HG03139 (cell line): ENCODE results near the gene TBC1D5.

ENCODE experiments used
- ATAC-seq: cut with Tn5 transposase; IDR thresholded peaks from one replicate; pipeline ENCODE4 v1.9.1; 2021; ENCODE audit not compliant: unreplicated experiment

The TBC1D5 gene

GRCh38 chr3:17314171-17314570 lies 428.3 kb downstream of the TBC1D5 start:
- ATAC-seq: no peak

- no peak for ATAC-seq
Observed at GRCh38 chr3:17313746-17314145, 428.7 kb downstream of the TBC1D5 start.

DNA sequence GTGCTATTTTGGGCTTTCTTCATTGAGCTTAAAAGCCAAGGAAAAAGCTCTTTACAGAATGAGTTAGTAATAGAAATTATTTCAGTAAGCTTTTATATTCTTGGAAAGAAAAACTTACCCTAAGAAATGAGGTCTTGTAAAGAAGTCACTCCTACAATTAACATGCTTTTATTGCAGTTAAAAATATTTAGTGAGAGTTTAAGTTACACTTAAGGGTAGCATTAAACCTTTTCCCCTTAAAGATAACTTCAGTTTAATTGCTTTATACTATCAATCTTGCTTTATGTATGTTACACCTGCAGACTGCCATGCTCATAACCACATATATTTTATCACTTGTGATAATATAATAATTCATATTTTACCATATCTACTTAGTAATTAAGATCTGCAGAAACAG lies 431.4 kb downstream of the TBC1D5 start:
- no peak for ATAC-seq

DNA sequence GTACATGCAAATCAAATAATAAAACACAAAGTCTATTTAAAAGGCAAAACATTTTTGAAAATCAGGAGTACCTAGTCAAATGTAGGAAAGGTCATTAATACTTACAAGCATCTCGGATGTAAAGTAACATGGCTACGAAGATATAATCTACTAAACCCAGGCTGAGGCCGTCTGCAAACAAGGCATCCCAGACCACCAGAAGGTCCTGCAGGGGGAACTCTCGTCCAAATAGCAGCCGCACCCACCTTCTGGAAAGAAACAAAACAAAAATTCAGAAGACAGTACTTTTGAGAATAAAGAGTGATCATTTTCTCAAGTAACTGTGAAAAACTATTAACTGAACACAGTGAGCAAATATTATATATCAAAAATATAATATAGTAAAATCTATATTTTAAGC lies 434.5 kb downstream of the TBC1D5 start:
- ATAC-seq: no peak

- no peak for ATAC-seq
Observed at GRCh38 chr3:17307482-17307881, 434.9 kb downstream of the TBC1D5 start.

GRCh38 chr3:17304969-17305368 lies 437.5 kb downstream of the TBC1D5 start:
- ATAC-seq: no peak

DNA sequence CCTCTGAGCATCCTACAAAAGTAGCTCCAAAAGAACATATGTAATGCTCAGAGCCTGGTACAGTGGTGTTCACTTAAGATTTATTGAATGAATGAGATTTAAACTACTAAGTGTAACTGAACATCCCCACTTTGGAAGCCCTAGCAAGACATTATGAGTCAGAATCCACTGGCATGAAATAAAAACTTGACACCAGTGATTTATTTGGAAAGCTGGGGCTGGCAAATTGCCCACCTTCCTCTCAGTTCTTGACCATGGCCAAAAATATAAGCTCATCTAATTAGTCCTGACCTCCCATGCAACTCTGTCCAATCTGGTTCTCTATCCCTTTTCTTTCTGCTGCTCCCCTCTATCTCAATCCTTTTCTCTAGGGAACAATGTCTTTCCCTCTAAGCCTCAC lies 439.7 kb downstream of the TBC1D5 start:
- no peak for ATAC-seq

DNA sequence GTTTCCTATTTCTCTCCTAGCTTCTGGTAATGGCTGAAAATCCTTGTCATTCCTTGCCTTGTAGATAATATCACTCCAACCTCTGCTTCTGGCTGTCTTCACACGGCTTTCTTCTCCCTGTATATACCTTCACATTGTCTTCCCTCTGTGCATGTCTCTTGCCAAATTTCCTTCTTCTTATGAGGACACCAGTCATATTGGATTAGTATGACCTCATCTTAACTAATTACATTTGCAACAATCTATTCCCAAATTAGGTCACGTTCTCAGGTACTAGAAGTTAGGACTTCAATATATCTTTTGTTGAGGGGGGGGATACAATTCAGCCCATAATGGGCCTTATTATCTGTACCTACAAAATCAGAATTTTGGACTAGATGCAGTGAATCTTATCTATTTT lies 440.3 kb downstream of the TBC1D5 start:
- no peak for ATAC-seq

DNA sequence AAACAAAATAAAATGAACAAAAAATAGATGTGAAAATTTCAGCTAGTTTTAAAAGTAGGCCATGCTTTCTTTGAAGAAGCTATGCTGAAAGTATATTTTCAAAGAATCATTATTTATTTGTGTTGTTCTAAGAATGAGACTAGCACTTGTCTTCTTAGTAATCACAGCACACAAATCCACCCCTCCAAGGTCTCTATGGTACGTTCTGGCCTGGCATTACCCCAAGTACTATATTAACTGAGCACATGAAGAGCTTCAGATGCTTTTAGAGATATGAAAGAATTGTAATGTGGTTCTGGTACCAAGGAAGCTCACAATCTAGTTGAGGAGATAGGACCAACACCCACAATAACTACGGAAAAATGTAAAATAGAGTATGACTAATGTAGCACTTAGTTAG lies 441.2 kb downstream of the TBC1D5 start:
- no peak for ATAC-seq

GRCh38 chr3:17300441-17300840 lies 442.0 kb downstream of the TBC1D5 start:
- ATAC-seq: no peak

DNA sequence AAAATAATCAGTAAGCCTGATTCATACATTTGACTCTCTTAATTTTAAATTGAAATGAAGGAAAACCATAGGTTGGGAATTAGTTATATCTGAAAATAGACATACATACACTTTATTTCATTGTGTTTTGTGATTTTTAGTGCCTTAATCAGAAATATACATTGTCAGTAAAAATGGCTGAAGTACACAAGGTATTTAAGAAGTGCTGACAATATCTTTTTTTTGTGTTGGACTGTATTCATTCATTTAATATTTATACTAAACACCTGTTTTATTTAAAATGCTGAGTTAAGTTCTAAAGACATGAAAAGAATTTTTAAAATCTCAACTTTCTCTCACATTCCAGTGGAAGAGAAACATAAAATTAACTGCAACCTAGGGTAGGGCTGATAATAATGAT lies 444.4 kb downstream of the TBC1D5 start:
- ATAC-seq: no peak

DNA sequence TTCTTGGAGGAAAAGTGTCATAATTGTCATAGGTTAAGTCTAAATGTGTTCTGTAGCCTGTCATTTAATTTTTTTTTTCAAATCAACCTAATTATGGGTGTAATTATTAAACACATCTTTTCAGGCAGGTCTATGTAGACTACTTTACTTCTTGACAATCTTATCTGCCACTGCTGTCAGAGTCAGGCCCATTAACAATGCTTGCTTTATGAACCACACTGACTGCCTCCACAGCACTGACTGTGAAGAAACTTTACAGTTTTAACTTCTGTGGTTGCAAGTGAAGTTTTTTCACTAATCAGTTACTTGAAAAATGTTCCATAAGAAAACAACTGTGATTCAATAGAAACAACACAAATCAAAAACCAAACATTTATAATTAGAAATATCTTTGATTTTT lies 449.9 kb downstream of the TBC1D5 start:
- ATAC-seq: no peak

DNA sequence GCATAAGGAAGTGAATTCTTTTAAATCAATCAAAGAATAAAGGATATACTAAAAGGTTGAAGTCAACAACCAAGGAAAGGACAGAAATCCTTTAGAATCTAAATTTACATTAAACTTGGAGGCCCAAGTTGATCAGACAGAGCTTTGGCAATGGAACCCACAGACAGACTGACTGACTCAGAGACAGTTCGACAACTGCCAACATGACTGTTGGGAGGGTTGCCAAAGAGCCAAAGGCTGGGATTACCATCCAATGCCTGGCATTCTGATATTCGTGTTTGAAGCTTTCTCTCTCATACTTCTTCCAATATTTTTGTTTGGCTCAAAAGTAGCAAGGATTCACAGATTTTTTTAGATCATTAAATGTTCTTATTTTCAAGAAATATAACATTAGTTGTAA lies 451.5 kb downstream of the TBC1D5 start:
- ATAC-seq: no peak

- ATAC-seq: no peak
Observed at GRCh38 chr3:17288839-17289399, 453.5 kb downstream of the TBC1D5 start.

DNA sequence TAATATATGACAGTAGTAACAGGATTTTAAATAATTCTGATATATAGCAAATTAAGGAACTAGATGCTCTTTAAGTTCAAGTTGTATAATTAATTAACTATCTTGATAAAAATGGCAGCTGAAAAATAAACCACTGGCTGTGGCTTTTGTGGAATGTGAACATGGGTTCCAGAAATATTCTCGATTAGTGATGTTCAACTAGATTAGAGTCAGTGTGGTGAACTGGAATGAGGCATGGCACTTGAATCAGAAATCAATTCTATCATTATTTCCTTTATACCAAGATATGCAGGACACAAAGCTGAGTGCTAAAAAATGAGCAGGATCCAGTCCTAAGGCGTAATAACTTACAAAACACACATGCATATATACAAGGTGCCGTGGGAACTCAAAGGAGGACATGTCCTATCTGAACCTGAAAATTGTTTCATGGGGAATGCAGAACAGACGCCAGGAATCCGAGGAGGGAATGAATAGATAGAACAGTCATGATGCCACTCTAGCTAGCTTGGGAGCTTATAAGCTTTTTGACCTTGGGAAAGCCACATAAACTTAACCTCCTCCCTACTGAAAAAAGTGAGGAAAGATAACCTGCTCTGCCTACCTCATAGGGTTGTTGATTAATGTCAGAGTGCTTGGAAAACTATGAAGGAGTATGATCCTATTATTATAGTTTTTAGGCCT lies 455.3 kb downstream of the TBC1D5 start:
- no peak for ATAC-seq

DNA sequence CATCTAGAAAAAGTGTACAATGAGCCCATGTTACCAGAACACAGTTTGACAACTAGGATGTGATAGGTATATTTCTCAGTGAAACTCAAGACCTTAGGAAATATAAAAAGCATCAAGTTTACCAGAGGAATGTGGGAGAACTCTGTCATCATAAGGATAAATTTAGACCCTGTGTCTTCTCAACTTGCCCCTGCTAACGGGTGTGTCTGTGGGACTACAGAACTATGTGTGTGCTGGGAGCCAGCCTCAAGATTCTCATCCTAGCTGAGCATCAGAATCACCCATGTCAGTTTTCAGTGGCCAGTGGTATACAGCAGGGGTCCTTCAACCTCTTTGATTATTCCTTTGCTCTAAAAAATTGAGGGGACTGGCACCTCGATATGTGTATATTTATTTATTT lies 464.4 kb downstream of the TBC1D5 start:
- ATAC-seq: no peak

DNA sequence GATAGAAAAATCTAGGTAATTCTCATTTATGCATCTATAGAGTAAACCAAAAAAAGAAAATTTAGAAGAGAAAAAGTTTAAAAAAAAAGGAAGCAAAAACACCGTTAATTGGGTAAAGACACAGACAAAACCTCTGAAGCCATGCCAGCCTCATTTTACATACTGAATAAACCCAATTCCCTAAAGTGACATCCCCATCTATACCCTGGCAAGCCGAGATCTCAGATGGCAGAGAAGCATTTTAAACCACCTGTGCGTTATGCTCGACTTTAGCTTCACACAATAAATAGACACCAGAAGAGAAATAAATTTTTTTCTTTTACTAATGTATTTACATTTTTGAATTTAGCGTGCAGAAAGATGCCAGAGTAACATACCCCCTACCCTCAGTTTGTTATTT lies 475.6 kb downstream of the TBC1D5 start:
- no peak for ATAC-seq

GRCh38 chr3:17261627-17262369 lies 480.6 kb downstream of the TBC1D5 start:
- ATAC-seq: no peak

DNA sequence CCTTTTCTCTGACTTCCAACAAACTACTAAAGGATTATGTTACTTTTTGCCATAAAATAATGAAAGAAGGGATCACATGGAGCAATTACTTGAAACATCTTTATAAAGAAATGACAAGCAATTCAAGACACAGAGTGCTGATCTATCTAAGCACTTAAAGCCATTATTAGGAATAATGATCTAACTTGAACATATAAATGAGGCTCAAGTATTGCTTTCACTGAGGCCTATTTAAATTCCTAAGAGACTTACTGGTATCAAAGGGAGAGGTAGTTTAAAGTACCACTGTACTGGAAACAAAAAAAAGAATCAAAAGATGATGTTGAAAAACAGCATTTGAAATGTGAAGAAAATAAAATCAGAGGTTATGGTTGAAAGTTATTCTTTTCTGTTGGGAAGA lies 482.2 kb downstream of the TBC1D5 start:
- no peak for ATAC-seq

- ATAC-seq: no peak
Observed at GRCh38 chr3:17259685-17260084, 482.7 kb downstream of the TBC1D5 start.

DNA sequence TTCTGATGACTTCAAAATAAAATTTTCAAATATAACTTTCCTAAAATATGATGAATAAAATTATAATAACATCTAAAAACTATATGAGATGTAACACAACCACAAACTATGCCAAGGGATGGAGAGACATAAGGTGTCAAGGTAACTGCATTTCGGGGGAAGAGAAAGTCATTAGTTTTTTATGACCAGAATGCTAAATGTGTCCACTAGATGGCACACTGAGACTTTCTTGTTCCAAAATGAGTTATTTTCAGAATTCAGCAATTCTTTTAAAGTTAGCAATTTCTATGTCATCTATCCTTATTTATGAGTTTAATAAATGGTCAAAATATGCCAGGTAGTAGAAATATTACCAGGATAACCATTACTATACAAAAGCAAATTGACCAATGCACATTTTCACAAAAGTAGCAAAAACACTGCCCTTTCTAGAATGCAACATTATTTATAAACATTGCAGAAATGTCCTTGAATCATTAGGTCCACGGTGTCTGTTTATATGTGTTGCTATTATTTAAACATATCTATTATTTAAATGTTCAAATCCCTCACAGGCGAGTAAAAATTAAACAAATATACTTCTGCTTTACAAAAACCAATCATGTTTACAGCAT lies 483.5 kb downstream of the TBC1D5 start:
- no peak for ATAC-seq

GRCh38 chr3:17257269-17257668 lies 485.2 kb downstream of the TBC1D5 start:
- ATAC-seq: no peak
